ENCODE results near the gene TPRN.

Gene TPRN

DNA sequence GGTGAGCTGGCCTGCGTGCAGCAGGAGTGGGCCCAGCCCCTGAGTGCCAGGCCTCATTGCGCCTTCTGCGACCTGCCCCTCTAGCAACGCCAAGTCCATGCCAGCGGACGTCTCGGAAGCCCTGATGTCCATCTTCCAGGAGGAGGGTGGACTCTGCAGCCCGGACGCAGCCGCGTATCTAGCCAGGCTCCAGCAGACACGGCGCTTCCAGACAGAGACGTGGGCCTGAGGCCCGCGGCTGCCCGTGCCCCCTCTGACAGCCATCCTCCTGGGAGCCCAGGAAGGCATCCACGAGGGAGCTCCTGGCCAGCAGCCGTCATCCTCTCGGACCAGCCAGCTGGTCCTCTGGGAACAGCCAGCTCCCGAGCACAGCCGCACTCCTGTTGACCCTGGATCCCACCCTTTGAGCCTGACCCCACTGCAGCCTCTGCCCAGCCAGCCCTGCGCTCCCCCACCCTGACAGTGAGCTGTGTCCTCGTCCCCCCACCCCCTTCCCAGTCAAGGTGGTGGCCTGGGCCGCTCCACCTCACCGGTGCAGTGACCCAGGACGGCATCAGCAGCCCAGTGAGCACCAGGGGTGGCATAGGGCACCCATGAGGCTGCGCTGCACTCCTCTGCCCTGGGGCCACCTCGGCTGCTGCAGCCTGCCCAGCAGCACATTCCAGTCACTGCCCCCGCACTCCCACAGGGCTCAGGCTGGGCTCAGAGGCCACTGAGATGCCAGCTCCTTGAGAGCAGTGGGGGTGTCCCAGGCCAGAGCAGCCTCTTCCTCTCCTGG, 15.8 kb upstream of the TPRN start:
- no peak for DNase-seq
- in situ Hi-C loops (cut with MboI; ENCODE audit: low pct_unique_long_range_greater_than_20kb, low sequenced_read_pairs): no loop called here

DNA sequence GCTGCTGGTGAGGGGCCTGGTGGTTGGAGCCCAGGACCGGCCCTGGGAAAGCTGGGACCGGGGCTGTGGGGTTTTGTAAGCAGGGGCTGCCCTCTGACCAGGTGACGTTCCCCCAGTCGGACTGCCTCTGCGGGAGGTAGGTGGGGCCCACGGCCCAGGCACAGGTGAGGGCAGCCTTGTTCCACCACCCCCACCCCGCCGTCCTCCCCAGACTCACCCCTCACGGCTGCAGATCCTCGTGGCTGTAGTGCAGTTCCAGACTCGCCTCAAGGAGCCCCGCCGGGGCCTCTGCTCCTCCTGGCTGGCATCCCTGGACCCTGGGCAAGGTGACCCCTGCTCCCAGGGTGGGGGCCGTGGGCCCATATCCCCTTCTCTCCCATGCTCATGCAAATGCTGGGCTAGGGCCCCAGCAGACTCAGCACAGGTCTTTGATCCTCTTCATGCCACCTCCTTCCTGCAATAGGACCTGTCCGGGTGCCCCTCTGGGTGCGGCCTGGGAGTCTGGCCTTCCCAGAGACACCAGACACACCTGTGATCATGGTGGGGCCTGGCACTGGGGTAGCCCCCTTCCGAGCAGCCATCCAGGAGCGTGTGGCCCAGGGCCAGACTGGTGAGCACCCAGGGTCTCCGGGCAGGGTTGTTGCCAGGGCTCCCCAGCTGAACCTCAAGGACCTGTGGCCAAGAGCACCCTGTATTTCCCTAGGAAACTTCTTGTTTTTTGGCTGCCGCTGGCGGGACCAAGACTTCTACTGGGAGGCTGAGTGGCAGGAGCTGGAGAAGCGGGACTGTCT, 14.8 kb upstream of the TPRN start:
- DNase-seq: no peak
- in situ Hi-C loops (cut with MboI; ENCODE audit: low pct_unique_long_range_greater_than_20kb, low sequenced_read_pairs): no loop called here

DNA sequence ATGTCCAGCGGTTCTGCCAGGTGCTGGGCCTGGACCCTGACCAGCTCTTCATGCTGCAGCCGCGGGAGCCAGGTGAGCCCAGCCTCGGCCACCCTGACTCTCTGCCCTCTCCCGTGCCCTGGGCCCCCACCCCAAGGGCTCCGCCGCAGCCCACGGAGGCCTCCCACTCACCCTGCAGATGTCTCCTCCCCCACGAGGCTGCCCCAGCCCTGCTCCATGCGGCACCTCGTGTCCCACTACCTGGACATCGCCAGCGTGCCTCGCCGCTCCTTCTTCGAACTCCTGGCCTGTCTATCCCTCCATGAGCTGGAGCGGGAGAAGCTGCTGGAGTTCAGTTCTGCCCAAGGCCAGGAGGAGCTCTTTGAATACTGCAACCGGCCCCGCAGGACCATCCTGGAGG, 14.1 kb upstream of the TPRN start:
- DNase-seq: no peak
- in situ Hi-C loops (cut with MboI; ENCODE audit: low pct_unique_long_range_greater_than_20kb, low sequenced_read_pairs): no loop called here

DNA sequence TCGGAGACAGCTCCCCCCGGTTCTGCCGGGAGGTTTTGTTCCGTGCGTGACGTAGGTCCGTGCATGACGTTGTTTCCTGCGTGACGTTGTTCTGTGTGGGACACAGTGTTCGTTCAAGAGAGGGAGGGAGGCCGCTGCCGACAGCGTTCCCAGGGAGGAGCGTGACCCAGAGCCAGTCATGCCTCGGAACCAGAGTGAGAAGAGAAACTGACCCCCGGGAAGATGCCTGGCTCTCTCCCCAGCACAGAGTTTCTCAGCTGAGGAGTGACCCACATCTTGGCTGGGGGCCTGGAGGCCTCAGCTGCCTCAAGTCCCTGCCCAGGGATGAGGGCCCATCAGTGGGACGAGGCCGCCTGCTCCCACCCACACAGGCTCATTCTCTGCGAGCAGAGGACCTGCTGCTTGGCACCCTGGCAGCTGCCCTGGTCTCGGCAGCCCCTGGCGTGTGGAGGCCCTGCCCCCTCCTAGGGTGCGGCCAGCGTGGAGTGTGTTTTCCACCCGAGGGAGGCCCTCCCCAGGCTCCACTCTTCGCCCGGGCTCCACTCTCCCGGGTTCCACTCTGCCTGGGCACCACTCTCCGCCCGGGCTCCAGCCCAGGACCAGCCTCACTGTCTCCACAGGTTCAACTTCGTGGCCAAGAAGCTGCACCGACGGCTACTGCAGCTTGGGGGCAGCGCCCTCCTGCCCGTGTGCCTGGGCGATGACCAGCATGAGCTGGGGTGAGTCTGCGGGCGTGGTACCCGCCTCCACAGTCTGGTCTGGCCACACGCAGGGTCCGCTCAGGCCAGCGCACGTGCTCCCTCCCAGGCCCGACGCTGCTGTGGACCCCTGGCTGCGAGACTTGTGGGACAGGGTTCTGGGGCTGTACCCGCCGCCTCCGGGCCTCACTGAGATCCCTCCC, 12.9 kb upstream of the TPRN start:
- no peak for DNase-seq

DNA sequence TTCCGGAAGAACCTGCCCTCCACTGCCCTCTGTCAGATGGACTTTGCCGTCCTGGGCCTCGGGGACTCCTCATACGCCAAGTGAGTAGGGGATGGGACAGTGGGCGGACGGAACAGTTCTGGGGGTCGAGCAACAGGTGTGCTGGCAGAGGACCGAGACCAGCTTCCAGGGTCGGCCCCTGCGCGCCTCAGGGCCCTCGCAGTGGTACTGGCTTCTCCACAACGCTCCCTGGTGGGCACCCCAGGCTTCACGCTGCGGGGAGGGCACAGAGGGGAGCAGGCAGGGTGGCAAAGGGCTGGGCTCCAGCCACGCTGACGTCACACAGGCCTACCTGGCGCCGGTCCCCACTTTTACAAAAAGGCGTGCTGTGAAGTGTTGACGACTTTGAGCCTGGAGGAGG, 12.0 kb upstream of the TPRN start:
- DNase-seq: no peak
- in situ Hi-C loops (cut with MboI; ENCODE audit: low pct_unique_long_range_greater_than_20kb, low sequenced_read_pairs): no loop called here

More for the DNA sequence above, 12.9 kb upstream of the TPRN start:
- in situ Hi-C loops (cut with MboI; ENCODE audit: low pct_unique_long_range_greater_than_20kb, low sequenced_read_pairs): no loop called here

DNA sequence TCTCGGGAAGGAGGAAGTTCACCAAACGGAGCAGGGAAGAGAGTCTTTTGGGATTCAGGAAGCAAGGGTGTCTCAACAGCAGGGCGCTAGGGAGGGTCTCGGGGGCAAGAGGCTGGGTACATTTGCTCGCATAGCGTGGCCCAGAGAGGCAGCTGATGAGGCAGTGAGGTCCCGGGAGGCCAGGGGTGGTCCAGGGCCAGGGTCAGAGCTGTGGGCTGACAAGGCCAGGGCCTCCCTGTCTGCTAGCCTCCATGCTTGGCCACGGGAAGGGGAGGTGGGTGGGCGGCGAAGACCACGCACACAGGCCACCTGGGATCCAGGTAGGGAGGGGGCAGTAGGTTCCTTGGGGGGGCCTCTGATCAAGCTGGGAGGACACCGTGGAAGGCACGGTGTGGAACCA, 11.0 kb upstream of the TPRN start:
- in situ Hi-C loops (cut with MboI; ENCODE audit: low pct_unique_long_range_greater_than_20kb, low sequenced_read_pairs): no loop called here
- no peak for DNase-seq

DNA sequence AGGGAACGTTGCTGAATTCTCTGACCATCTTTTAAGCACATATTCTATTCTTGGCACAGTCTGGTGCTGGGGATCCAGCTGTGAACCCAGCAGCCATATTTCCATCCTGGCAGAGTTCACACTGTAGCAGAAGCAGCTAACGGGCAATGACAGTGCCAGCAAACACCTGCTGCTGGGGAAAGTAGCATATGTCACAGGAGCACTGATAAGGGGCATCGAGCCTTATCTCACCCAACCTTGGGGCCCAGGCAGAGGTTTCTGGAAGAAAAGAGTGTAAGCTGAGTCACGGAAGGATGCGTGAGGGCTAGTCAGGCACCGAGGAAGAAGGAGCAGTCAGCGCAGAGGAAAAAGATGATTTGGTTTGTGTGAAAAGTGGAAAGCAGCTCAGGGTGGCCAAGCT, 6.1 kb upstream of the TPRN start:
- DNase-seq: no peak
- in situ Hi-C loops (cut with MboI; ENCODE audit: low pct_unique_long_range_greater_than_20kb, low sequenced_read_pairs): no loop called here

DNA sequence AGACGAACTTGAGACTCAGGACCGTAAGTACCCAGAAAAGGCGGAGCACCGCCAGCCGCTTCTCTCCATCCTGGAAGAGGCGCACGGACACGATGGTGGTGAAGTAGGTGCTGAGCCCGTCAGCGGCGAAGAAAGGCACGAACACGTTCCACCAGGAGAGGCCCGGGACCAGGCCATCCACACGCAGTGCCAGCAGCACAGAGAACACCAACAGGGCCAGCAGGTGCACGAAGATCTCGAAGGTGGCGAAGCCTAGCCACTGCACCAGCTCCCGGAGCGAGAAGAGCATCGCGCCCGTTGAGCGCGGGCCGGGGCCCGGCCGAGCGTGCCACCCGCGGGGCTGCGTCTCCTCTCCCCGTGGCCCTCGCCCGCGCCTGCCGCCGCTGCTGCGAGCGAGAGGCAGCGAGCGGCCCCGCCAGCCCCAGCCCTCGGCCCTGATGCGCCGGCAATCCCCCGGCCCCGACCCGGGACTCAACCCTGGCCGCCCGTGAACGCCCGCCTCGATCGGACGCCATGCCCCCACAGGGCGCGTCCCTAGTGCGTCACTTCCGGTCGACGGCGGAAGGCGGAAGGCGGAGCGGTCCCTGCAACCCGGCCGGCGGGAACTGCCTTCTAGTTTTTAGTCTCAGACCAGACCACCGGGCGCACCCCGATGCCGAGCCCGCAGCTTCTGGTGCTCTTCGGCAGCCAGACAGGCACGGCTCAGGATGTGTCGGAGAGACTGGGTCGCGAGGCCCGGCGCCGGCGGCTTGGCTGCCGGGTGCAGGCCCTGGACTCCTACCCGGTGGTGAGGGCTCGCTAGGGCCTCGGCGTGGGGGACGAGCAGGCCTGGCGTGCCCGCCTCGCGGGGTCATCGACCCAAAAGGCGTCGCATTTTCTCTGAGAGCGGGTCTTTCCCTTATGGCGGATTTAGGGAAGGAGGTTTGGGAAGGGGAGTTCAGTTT, 4.9 kb upstream of the TPRN start, which contains the start of the genes NDOR1 and TMEM203:
Gene NDOR1 (plus strand): TSS at position 575 of the 944 bp plus-strand sequence. CDS start 78 bp downstream, at position 653.
Gene TMEM203 (minus strand): TSS at position 523 of the 944 bp plus-strand sequence. CDS start 234 bp downstream, at position 289.
- in situ Hi-C loops (cut with MboI; ENCODE audit: low pct_unique_long_range_greater_than_20kb, low sequenced_read_pairs): no loop called here
- peak; percentile 87 for DNase-seq

DNA sequence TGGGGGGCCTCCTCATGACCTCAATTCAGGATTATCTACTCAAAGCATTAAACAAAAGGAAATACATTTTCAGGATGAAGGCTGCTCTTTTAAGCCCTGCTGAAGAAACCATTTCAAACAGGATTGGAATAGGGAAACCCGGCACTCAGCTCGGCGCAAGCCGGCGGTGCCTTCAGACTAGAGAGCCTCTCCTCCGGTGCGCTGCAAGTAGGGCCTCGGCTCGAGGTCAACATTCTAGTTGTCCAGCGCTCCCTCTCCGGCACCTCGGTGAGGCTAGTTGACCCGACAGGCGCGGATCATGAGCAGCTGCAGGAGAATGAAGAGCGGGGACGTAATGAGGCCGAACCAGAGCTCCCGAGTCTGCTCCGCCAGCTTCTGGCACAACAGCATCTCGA, 4.2 kb upstream of the TPRN start:
- in situ Hi-C loops (cut with MboI; ENCODE audit: low pct_unique_long_range_greater_than_20kb, low sequenced_read_pairs): no loop called here
- DNase-seq: no peak

DNA sequence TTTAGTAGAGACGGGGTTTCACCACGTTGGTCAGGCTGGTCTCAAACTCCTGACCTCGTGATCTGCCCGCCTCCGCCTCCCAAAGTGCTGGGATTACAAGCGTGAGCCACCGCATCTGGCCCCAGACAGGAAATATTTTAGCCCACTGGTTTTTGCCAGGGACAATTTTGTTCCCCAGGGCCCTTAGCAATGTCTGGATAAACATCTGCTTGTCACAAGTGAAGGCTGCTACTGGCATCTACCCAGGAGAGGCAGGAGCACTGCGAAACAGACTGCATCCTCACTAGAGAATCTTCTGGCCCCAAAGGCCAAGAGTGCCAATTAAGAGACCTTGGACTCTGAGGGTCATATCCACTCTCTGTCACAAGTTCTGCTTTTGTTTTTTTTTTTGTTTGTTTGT, 2.4 kb upstream of the TPRN start:
- DNase-seq: no peak
- in situ Hi-C loops (cut with MboI; ENCODE audit: low pct_unique_long_range_greater_than_20kb, low sequenced_read_pairs): no loop called here

DNA sequence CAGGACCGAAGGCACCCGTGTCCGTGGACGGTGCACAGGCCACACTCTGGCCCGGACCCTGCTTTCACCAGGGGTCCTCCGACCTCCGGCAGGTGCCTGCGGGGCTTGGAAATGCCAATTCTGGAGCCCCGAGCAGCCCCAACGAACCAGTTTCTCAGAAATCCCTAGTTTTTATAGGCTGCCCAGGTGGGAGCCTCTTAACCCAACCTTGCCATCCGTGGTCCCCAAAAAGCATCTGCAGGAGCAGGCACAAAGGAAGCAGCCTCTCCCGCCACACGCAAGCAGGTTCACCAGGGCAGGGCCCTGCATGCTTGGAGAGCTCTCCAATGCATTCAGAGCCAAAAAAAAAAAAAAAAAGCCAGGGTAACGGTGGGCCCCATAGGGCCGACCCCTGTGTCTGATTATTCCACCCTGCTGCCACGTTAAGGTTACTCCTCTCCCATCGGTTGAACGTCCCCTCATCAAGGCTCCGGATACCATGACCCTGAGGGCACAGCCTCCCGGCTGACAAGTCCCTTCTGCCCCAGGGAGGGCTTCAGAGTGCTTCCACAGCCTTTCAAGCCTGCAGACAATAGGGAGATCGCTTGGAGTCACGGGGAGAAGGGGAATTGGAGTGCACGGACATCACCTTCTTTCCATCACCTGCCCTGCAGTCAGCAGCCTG, 796 bp upstream of the TPRN start:
- no peak for DNase-seq
- in situ Hi-C loops (cut with MboI; ENCODE audit: low pct_unique_long_range_greater_than_20kb, low sequenced_read_pairs): no loop called here

DNA sequence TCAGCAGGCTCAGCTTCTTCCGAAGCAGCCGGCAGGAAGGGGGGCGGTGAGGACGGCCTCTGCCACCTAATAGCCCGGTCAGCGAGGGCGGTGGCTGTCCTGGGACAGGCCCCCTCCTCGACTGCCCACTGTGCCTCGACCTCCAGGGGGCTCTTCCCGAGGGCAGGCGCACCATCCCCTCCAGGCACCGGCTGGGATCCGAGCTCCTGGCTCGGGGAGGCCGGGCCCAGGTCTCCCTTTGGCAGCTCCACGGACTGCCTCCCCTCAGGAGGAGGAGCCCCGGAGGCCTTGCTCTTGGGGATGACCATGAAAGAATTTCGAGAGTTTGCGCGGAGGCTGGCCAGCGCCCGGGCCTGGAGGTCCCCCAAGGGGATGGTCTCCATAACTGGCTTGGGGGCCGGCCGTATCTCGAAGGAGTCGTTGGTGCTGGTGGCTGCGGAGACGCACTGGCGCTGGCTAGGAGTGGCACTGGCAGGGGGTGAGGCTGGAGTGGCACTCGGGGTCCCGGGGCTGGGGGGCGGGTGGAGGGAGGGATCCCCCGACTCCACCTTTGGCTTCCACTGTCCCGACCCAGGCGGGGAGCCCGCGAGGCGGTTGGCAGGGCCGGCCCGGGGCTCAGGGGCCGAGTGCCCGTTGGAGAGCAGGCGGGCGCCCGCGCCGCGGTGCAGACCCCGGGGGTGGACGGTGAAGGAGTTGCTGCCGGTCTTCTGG, 975 bp downstream of the TPRN start:
- no peak for DNase-seq
- in situ Hi-C loops (cut with MboI; ENCODE audit: low pct_unique_long_range_greater_than_20kb, low sequenced_read_pairs): no loop called here

DNA sequence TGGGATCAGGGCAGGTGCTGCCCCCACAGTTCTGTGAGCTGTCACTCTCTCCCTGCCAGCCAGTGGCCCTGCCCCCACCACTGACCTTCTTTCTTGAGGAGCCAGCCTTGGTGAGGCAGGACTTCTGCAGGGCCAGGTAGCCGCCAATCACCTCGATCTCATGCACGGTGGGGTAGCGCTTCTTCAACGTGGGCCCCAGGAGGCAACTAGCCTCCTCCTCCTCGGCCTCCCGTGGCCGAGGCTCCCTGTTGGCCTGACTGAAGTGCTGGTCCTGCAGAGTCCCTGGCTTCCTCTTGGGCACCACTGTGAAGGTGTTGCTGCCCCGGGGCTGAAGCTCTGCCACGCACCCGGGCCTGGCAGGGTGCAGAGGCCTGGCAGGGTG, 1.6 kb downstream of the TPRN start:
- no peak for DNase-seq
- in situ Hi-C loops (cut with MboI; ENCODE audit: low pct_unique_long_range_greater_than_20kb, low sequenced_read_pairs): no loop called here

DNA sequence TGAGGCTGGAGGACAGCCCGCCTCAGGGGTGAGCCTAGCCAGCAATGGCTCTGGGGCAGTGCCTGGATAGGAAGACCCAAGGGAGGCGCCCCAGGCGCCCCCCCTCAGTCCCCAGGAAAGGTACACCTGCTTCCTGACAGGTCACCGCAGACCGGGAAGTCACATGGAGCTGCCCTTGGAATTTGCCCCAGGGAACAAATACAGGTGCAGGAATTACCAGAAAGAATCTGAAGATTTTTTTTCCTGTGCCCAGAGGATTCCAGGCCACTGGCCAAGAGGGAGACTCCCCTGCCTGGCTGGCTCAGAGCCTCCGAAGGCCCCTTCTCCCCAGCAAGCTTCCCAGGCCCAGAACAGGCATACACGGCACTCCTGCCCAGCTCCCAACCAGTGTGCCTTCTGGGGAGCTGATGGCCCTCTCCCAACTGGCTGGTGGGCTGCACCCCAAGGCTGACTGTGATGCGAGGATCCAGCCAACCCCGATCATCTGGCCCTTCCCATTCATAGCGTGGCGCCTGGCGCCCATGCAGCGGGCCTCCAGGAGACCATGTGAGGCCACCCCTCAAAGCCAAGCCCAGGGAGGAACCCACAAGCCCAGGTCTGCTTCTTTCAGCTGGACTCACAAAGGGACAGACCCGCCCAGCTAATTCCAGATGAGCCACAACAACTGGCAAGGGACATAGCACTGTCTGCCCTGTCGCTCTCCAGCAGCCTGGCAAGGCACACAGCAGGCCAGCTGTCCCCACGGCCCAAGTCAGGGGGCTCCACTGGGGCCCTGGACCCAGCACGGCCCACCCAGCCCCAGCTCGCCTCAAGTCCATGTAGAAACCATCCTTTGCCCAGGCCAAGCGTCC, 2.3 kb downstream of the TPRN start:
- in situ Hi-C loops (cut with MboI; ENCODE audit: low pct_unique_long_range_greater_than_20kb, low sequenced_read_pairs): no loop called here
- no peak for DNase-seq

DNA sequence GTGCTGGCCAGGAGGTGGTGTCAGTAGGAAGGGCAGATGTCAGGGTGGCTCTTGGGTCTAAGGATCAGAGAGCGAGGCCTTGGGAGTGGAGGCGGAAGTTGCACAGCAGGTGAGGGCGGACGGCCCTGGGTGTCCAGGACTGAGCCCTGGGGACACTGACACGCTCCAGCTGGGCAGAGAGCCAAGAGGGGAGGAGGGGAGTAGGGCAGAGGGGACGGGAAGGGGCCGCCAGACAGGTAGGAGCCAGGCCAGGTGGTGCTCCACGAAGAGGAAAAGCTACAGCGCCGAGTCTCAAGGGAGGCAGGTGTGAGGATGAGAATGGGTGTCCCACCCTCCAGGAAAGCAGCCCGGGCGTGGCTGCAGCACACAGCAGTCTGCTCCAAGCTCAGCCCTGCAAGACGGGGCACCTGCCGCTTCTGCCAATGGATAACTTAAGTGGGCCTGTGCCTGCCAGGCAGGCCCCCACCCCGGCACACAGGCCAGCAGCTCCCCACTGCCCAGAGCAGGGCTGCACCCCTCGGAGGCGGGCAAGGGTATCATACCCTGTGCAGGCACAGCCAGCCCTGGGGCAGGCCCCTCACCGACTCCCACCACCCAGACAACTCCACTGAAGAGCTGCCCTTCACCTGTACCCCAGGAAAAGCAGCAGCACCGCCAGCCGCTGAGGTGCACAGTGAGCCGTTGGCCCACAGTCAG, 4.9 kb downstream of the TPRN start:
- DNase-seq: no peak
- in situ Hi-C loops (cut with MboI; ENCODE audit: low pct_unique_long_range_greater_than_20kb, low sequenced_read_pairs): no loop called here

DNA sequence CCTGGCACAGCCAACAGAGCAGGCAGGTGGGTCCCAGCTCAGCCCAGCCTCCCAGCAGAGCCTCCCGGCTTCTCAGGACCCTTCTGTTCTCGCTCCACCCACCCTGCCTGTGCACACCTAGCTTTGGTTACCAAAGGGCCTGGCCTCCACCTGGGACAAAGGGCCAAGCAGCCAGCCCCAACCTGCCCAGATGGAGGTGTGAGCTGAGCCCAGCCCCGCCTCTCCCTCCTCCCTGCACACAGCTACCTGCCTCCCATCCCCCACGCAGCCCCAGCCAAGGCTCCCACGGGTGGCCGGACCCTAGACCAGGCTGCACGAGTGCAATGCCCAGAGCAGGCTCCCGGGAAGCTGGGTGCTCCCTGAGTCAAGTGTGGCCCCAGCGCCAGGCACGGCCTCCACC, 5.6 kb downstream of the TPRN start:
- in situ Hi-C loops (cut with MboI; ENCODE audit: low pct_unique_long_range_greater_than_20kb, low sequenced_read_pairs): no loop called here
- DNase-seq: no peak
